Omental fat pad (tissue), 4 donors: ENCODE data around the gene GRID1. TPM values are rescaled to one million over a fixed set of nuclear protein-coding genes. Genes with fewer than 3 reads are reported as not detected.

ENCODE experiments used
- ATAC-seq: fragments of 150-250 bp; one replicate; pipeline ENCODE4 v1.9.1; 2016; ENCODE audit warnings: mild to moderate bottlenecking, moderate library complexity; ENCODE audit not compliant: low FRiP score
- DNase-seq: peaks from one replicate; pipeline ENCODE4 v3.0.0-alpha.2; 2019; ENCODE audit warnings: low spot score
- CTCF ChIP-seq, 3 donors: fragments of 450-650 bp; IDR thresholded peaks; one replicate each; pipeline ENCODE4 v1.5.1; 2016 to 2017; ENCODE audit warnings: antibody characterized with exemption in 3 of 3, mild to moderate bottlenecking in 3 of 3, moderate library complexity in 2 of 3
- total RNA-seq, 4 donors: library from RNA; depleted of rRNA; stranded (reverse); fragments of >200 nt; gene quantifications; one replicate each; pipeline ENCODE4 v1.1.0, GENCODE V29; 2016

Gene GRID1
- total RNA-seq, 4 donors from 2014 or later, result 1.5 to 3.5 (median 2.4) TPM

- no peak for ATAC-seq
- DNase-seq, result no peak
- TF ChIP-seq CTCF (IDR thresholded peaks at IDR 0.05), result no peak
These were observed 699.6 kb downstream of the GRID1 start for GRCh38 chr10:85666987-85667386.

GRCh38 chr10:85666102-85666501 is 700.5 kb downstream of the GRID1 start:
- DNase-seq, result no peak
- no peak for TF ChIP-seq CTCF (IDR thresholded peaks at IDR 0.05)

DNA sequence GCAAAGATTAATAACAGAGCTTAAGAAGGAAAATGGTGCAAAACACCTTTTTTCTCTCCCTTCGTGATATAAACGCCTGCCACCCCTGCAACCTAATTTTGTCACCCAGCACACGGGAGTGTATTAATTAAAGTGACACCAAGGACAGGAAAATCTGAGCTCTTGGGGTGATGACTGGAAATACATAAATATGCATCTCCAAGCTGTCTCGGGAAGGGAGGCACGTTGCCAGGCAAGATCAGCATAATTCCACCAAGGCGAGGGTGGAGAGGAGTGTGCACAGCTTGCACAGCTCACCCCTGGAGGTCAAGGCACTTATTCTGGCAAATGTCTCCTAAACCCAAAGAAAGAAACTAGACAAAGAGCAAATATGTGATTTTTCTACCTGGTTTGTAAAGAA is 700.9 kb downstream of the GRID1 start:
- no peak for DNase-seq
- TF ChIP-seq CTCF (IDR thresholded peaks at IDR 0.05), result no peak
- ATAC-seq, result no peak

More at GRCh38 chr10:85666102-85666501, 700.5 kb downstream of the GRID1 start:
- no peak for ATAC-seq

DNA sequence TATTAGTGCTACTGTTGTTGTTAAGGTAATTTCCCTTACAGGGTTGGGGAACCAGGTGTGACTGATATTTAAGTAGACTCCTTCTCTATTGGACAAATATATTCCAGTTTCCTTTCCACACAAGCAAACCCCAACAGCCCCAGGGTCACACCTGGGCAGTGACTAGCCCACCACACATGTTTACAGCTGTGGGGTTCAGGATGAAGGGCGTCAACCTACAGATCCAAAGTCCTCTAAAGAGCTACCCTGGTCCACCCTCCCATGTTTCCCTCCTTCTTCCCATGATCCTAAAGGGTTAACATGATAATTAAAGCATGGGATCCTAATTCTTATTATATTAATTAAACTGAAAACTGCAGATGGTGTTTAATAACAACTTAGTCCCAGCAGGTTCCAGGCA is 701.5 kb downstream of the GRID1 start:
- no peak for TF ChIP-seq CTCF (IDR thresholded peaks at IDR 0.05)
- no peak for ATAC-seq
- DNase-seq, result no peak

GRCh38 chr10:85661123-85661522 is 705.5 kb downstream of the GRID1 start:
- TF ChIP-seq CTCF (IDR thresholded peaks at IDR 0.05), result no peak
- DNase-seq, result no peak
- no peak for ATAC-seq

DNA sequence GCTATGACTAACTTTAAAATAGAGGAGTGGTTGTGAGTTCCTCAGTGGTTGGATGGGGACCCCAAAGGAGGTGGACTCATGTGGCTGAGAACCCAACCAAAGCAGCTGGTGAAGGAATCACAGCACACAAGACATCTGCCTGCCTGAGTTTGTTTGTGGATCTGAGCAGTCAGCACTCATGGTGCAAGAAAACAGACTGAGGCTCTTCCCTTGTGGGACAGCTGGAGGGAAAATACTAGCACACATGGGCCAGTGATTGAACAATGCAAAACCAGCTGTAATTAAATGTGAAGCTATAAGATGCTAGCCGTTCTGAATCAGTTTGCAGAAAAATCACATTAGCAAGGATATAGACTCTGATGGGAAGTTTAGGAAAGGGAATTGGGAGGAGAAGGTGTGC is 707.3 kb downstream of the GRID1 start:
- TF ChIP-seq CTCF (IDR thresholded peaks at IDR 0.05), result no peak
- no peak for ATAC-seq
- DNase-seq, result no peak

DNA sequence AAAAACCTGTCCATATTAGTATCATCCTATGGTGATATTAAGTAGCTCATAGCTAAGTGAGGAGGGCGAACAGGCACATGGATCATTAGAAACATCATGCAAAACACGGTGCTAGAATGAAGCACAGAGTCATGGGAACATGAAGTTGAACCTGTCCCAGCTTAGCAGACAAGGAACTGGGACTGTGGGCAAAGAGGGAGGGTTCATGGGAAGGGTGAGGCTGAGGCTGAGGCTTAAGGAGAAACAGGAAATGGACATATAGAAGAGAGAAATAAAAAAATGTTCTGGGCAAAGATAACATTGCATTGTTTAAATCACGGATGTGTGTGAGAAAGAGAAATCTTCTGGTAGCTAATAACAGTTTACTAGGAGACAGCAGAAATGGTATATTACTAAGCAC is 708.1 kb downstream of the GRID1 start:
- no peak for TF ChIP-seq CTCF (IDR thresholded peaks at IDR 0.05)
- ATAC-seq, result no peak
- DNase-seq, result no peak
